CD14-positive monocyte (primary cell): ENCODE measurements around the gene CYRIA. TPM values are rescaled to one million over a fixed set of nuclear protein-coding genes. Genes with fewer than 3 reads are reported as not detected.

Source experiments
- DNase-seq, 3 donors: peaks; one replicate each; pipeline ENCODE4 v3.0.0-alpha.2; 2011 to 2022
- H2AFZ ChIP-seq: 2 replicates; pipeline ENCODE4 v1.6.0; 2012; ENCODE audit warnings: mild to moderate bottlenecking, low read depth, low read length, inconsistent platforms; ENCODE audit not compliant: insufficient read depth, poor library complexity, severe bottlenecking
- H3K27ac ChIP-seq, 2 donors: 1 replicate in 1 of 2; 2 replicates in 1 of 2; pipeline ENCODE4 v1.5.1; 2012 to 2013; ENCODE audit warnings: low read length in 2 of 2, control low read depth in 1 of 2, inconsistent platforms in 1 of 2, low read depth in 1 of 2, mild to moderate bottlenecking in 1 of 2
- H3K27me3 ChIP-seq, 2 donors: one replicate each; pipeline versions ENCODE4 v1.6.0 to v1.6.1; 2011 to 2013; ENCODE audit warnings: low read length in 2 of 2; ENCODE audit not compliant: control insufficient read depth in 2 of 2, insufficient read depth in 2 of 2
- H3K36me3 ChIP-seq, 2 donors: replicated peaks in 1 of 2; 1 replicate in 1 of 2; 2 replicates in 1 of 2; pipeline versions ENCODE4 v1.5.1 to v1.6.1; 2012 to 2013; ENCODE audit warnings: low read length in 2 of 2, control low read depth in 1 of 2, inconsistent platforms in 1 of 2, mild to moderate bottlenecking in 1 of 2; ENCODE audit not compliant: insufficient read depth in 2 of 2, control insufficient read depth in 1 of 2
- H3K4me1 ChIP-seq, 2 donors: 1 replicate in 1 of 2; 2 replicates in 1 of 2; pipeline versions ENCODE4 v1.5.1 to v1.6.1; 2012 to 2013; ENCODE audit warnings: low read length in 2 of 2, control low read depth in 1 of 2, inconsistent platforms in 1 of 2, mild to moderate bottlenecking in 1 of 2, moderate library complexity in 1 of 2; ENCODE audit not compliant: insufficient read depth in 2 of 2, control insufficient read depth in 1 of 2
- H3K4me2 ChIP-seq: replicated peaks from 2 replicates; pipeline ENCODE3; 2012; ENCODE audit warnings: low read length, moderate library complexity, mild to moderate bottlenecking; ENCODE audit not compliant: poor library complexity, severe bottlenecking; ENCODE audit errors: extremely low read depth
- H3K4me3 ChIP-seq, 3 experiments: fragments of 200-600 bp in 1 of 3; sonication (generic) in 1 of 3; replicated peaks in 1 of 3; 1 replicate in 2 of 3; 2 replicates in 1 of 3; pipeline ENCODE4 v1.5.1; 2011 to 2013; ENCODE audit warnings: low read length in 3 of 3, mild to moderate bottlenecking in 3 of 3, control low read depth in 2 of 3, low read depth in 2 of 3, inconsistent platforms in 1 of 3, moderate library complexity in 1 of 3
- H3K79me2 ChIP-seq: 2 replicates; pipeline ENCODE4 v1.6.0; 2012; ENCODE audit warnings: mild to moderate bottlenecking, control low read depth, inconsistent platforms, low read length, moderate library complexity; ENCODE audit not compliant: insufficient read depth
- H3K9ac ChIP-seq: 2 replicates; pipeline ENCODE4 v1.6.0; 2017; ENCODE audit warnings: low read length, mild to moderate bottlenecking; ENCODE audit not compliant: insufficient read depth, poor library complexity, severe bottlenecking
- H3K9me3 ChIP-seq, 2 donors: replicated peaks in 1 of 2; 1 replicate in 1 of 2; 2 replicates in 1 of 2; pipeline versions ENCODE4 v1.5.1 to v1.6.1; 2012 to 2013; ENCODE audit warnings: low read length in 2 of 2, control low read depth in 1 of 2; ENCODE audit not compliant: control insufficient read depth in 1 of 2, insufficient read depth in 1 of 2
- H4K20me1 ChIP-seq: 2 replicates; pipeline ENCODE4 v1.6.0; 2012; ENCODE audit warnings: mild to moderate bottlenecking, low read length, control low read depth, moderate library complexity; ENCODE audit not compliant: insufficient read depth
- H3K27ac Mint-ChIP-seq, 7 donors: one replicate each; pipeline ENCODE4 v1.8.0; 2020; ENCODE audit warnings: mild to moderate bottlenecking in 7 of 7, mixed read lengths in 7 of 7, moderate library complexity in 6 of 7, inconsistent platforms in 2 of 7
- H3K27me3 Mint-ChIP-seq, 3 donors: one replicate each; pipeline ENCODE4 v1.8.0; 2021 to 2022; ENCODE audit warnings: low read depth in 3 of 3, mild to moderate bottlenecking in 3 of 3, mixed read lengths in 3 of 3, moderate library complexity in 3 of 3, inconsistent platforms in 1 of 3
- H3K36me3 Mint-ChIP-seq, 2 donors: one replicate each; pipeline ENCODE4 v1.8.0; 2020; ENCODE audit warnings: mixed read lengths in 2 of 2, inconsistent platforms in 1 of 2, mild to moderate bottlenecking in 1 of 2
- H3K4me1 Mint-ChIP-seq: one replicate; pipeline ENCODE4 v1.8.0; 2020; ENCODE audit warnings: mild to moderate bottlenecking, mixed read lengths
- H3K4me3 Mint-ChIP-seq, 2 donors: one replicate each; pipeline ENCODE4 v1.8.0; 2020; ENCODE audit warnings: mild to moderate bottlenecking in 2 of 2, mixed read lengths in 2 of 2, moderate library complexity in 1 of 2
- H3K9me3 Mint-ChIP-seq, 7 donors: one replicate each; pipeline ENCODE4 v1.8.0; 2020 to 2022; ENCODE audit warnings: mixed read lengths in 7 of 7, mild to moderate bottlenecking in 6 of 7, moderate library complexity in 6 of 7, inconsistent platforms in 2 of 7
- CTCF ChIP-seq: fragments of 200-600 bp; IDR thresholded peaks from one replicate; pipeline ENCODE4 v1.8.0; 2022; ENCODE audit warnings: antibody characterized with exemption, mild to moderate bottlenecking
- WGBS: methylation state at CpG from one replicate; pipeline ENCODE4 v1.1.5; 2013; ENCODE audit warnings: missing lambda C conversion rate; ENCODE audit not compliant: insufficient coverage; 5-methylcytosine and 5-hydroxymethylcytosine counted together
- intact Hi-C, 2 donors: fragments of 100-400 bp; cut with micrococcal nuclease; formaldehyde crosslinking; loops; one replicate each; pipeline versions ENCODE4 v1.15.0 to v1.15.1; 2023
- polyA plus RNA-seq, 3 donors: library from polyadenylated mRNA; depleted of rRNA in 1 of 3; unstranded in 2 of 3; stranded (reverse) in 1 of 3; fragments of 300-500 nt in 2 of 3; fragments of >200 nt in 1 of 3; fragmentation: Illumina TruSeq in 2 of 3; gene quantifications; 1 replicate in 2 of 3; 2 replicates in 1 of 3; pipeline ENCODE4 v1.2.3, GENCODE V29; 2012 to 2021

The CYRIA gene
- polyA plus RNA-seq, 3 donors, result 55.9 to 101 (median 72.4) TPM

DNA sequence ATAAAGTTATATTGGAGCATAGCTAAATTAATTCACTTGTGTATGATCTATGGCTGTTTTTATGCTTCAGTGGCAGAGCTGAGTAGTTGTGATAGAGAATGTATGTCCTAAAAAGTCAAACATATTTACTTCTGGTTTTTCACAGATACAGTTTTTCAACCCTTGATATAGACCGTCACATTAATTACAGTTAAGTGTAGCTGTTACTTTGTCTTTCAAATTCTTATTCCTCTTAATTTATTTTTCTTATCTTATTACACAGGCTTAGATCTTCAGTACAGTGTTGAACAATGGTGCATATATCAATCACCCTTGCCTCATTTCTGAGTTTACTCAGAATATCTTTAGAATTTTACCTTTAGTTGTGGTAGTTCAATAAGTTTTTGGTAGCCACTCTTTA lies 12.2 kb upstream of the CYRIA start:
- H3K27ac Mint-ChIP-seq, result no peak overlapping the region
- no peak overlapping the region for H2AFZ ChIP-seq
- DNase-seq, result no peak
- TF ChIP-seq CTCF, result no peak
- H3K4me2 ChIP-seq, result no peak overlapping the region
- no peak overlapping the region for H3K4me3 ChIP-seq
- H3K9ac ChIP-seq, result no peak overlapping the region
- H3K4me3 Mint-ChIP-seq, result no peak overlapping the region
- H3K79me2 ChIP-seq, result no peaks in the 10 kb centered on the region
- H3K9me3 ChIP-seq, result peaks cover 0 to 5% of the 10 kb centered on the region in 2 donors
- H3K36me3 Mint-ChIP-seq, result peaks cover 0 to 3% of the 10 kb centered on the region in 2 donors
- peaks cover 25% of the 10 kb centered on the region for H3K4me1 Mint-ChIP-seq
- intact Hi-C loops, result no loop called here
- no CpG with 5 or more reads among the region's 1 CpG for WGBS
- H3K27me3 Mint-ChIP-seq, result peaks cover 0 to 1% (median 0%) of the 10 kb centered on the region in 3 donors
- H4K20me1 ChIP-seq, result no peaks in the 10 kb centered on the region
- H3K27ac ChIP-seq, result no peak overlapping the region
- H3K36me3 ChIP-seq, result no peaks in the 10 kb centered on the region
- no peaks in the 10 kb centered on the region for H3K27me3 ChIP-seq
- peaks cover 0 to 12% (median 6%) of the 10 kb centered on the region in 7 donors for H3K9me3 Mint-ChIP-seq
- H3K4me1 ChIP-seq, result peaks cover 24 to 28% of the 10 kb centered on the region in 2 donors

GRCh38 chr2:16675781-16676180 lies 10.1 kb upstream of the CYRIA start:
- peaks cover 32% of the 10 kb centered on the region for H3K4me1 Mint-ChIP-seq
- H3K9me3 Mint-ChIP-seq, result peaks cover 2 to 12% (median 8%) of the 10 kb centered on the region in 7 donors
- DNase-seq, result no peak
- no peak overlapping the region for H3K27ac Mint-ChIP-seq
- no peak overlapping the region for H3K4me3 Mint-ChIP-seq
- Histone ChIP-seq H2AFZ (no peak overlapping the region), H3K27ac (no peak overlapping the region), H3K36me3 (no peaks in the 10 kb centered on the region), H3K27me3 (no peaks in the 10 kb centered on the region), H4K20me1 (no peaks in the 10 kb centered on the region), H3K79me2 (no peaks in the 10 kb centered on the region), H3K9ac (no peak overlapping the region), H3K9me3 (peaks cover 0 to 5% of the 10 kb centered on the region in 2 donors), H3K4me3 (no peak overlapping the region), H3K4me1 (peaks cover 26 to 32% of the 10 kb centered on the region in 2 donors), H3K4me2 (no peak overlapping the region)
- H3K27me3 Mint-ChIP-seq, result peaks cover 0 to 1% (median 1%) of the 10 kb centered on the region in 3 donors
- no peak for TF ChIP-seq CTCF
- intact Hi-C loops, result no loop called here
- peaks cover 0 to 3% of the 10 kb centered on the region in 2 donors for H3K36me3 Mint-ChIP-seq
- WGBS, result 100% methylated on average over 1 of the region's 3 CpGs
